GM23338 (cell line): ENCODE results near the gene GRHL3. TPM values are rescaled to one million over a fixed set of nuclear protein-coding genes. Genes with fewer than 3 reads are reported as not detected.

ENCODE experiments used
- NANOG ChIP-seq: IDR thresholded peaks from 2 replicates; pipeline ENCODE4 v1.6.1; 2016; ENCODE audit warnings: antibody characterized with exemption, borderline replicate concordance
- REST ChIP-seq: IDR thresholded peaks from one replicate; pipeline ENCODE4 v1.6.1; 2018; ENCODE audit warnings: antibody characterized with exemption; ENCODE audit not compliant: unreplicated experiment
- polyA plus RNA-seq: library from polyadenylated mRNA; unstranded; fragments of >200 nt; fragmentation: Nextera tagmentation; extraction: Ambion mirVana; gene quantifications from 2 replicates; pipeline ENCODE4 v1.2.1, GENCODE V29; 2016
- total RNA-seq: library from RNA; depleted of rRNA; stranded (reverse); fragments of >200 nt; shearing (Covaris generic); gene quantifications from 2 replicates; pipeline ENCODE4 v1.2.3, GENCODE V29; 2014
- TF ChIP-seq, protein P1 (sequence below): fragments of 250-450 bp; sonication (Bioruptor Pico); IDR thresholded peaks from 2 replicates; pipeline ENCODE4 v1.5.0; 2020; ENCODE audit warnings: mild to moderate bottlenecking, moderate library complexity

The GRHL3 gene
- total and polyA plus RNA-seq, 2 experiments from 2014 or later = 0.78 to 1.1 TPM

DNA sequence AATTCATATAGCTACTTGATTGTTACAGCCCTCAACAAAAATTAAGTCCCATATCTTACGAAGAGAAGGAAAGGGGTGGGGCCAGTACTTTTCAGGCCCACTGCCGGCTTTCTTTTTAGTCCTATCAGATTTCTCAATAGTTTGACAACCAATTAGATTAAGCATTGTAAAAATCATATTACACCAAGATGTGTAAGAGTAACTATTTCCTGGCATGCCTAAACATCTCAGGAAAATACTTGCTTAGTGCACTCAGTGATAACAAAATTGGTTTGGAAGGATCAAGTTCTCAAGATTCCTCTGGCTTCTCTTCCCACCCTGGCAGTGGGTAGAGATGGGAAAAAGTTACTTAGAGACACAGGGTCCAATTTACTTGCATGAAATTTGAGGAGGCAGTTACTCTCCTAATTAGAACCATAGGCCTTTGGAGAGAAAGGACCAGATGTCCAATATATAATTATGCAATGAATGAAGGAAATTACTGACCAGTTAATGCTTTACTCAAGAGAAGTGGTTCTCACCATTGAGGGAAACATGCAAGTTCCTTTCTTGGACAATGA lies 64.3 kb downstream of the GRHL3 start (continued):
- TF ChIP-seq, protein P1, sequence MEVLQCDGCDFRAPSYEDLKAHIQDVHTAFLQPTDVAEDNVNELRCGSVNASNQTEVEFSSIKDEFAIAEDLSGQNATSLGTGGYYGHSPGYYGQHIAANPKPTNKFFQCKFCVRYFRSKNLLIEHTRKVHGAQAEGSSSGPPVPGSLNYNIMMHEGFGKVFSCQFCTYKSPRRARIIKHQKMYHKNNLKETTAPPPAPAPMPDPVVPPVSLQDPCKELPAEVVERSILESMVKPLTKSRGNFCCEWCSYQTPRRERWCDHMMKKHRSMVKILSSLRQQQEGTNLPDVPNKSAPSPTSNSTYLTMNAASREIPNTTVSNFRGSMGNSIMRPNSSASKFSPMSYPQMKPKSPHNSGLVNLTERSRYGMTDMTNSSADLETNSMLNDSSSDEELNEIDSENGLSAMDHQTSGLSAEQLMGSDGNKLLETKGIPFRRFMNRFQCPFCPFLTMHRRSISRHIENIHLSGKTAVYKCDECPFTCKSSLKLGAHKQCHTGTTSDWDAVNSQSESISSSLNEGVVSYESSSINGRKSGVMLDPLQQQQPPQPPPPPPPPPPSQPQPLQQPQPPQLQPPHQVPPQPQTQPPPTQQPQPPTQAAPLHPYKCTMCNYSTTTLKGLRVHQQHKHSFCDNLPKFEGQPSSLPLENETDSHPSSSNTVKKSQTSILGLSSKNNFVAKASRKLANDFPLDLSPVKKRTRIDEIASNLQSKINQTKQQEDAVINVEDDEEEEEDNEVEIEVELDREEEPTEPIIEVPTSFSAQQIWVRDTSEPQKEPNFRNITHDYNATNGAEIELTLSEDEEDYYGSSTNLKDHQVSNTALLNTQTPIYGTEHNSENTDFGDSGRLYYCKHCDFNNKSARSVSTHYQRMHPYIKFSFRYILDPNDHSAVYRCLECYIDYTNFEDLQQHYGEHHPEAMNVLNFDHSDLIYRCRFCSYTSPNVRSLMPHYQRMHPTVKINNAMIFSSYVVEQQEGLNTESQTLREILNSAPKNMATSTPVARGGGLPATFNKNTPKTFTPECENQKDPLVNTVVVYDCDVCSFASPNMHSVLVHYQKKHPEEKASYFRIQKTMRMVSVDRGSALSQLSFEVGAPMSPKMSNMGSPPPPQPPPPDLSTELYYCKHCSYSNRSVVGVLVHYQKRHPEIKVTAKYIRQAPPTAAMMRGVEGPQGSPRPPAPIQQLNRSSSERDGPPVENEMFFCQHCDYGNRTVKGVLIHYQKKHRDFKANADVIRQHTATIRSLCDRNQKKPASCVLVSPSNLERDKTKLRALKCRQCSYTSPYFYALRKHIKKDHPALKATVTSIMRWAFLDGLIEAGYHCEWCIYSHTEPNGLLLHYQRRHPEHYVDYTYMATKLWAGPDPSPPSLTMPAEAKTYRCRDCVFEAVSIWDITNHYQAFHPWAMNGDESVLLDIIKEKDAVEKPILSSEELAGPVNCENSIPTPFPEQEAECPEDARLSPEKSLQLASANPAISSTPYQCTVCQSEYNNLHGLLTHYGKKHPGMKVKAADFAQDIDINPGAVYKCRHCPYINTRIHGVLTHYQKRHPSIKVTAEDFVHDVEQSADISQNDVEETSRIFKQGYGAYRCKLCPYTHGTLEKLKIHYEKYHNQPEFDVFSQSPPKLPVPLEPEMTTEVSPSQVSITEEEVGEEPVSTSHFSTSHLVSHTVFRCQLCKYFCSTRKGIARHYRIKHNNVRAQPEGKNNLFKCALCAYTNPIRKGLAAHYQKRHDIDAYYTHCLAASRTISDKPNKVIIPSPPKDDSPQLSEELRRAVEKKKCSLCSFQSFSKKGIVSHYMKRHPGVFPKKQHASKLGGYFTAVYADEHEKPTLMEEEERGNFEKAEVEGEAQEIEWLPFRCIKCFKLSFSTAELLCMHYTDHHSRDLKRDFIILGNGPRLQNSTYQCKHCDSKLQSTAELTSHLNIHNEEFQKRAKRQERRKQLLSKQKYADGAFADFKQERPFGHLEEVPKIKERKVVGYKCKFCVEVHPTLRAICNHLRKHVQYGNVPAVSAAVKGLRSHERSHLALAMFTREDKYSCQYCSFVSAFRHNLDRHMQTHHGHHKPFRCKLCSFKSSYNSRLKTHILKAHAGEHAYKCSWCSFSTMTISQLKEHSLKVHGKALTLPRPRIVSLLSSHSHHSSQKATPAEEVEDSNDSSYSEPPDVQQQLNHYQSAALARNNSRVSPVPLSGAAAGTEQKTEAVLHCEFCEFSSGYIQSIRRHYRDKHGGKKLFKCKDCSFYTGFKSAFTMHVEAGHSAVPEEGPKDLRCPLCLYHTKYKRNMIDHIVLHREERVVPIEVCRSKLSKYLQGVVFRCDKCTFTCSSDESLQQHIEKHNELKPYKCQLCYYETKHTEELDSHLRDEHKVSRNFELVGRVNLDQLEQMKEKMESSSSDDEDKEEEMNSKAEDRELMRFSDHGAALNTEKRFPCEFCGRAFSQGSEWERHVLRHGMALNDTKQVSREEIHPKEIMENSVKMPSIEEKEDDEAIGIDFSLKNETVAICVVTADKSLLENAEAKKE (CRISPR knock-in tag) = no peak
- TF ChIP-seq REST (no peak), NANOG (no peak)
